Heart right ventricle (tissue), 16 donors: ENCODE data around the gene HTT. TPM values are rescaled to one million over a fixed set of nuclear protein-coding genes. Genes with fewer than 3 reads are reported as not detected.
"Not testable (repeated sequence)": the region's sequence is repeated elsewhere in the genome, so short reads cannot be mapped to it uniquely, and the experiment has no call there.

Source experiments
- ATAC-seq, 8 donors: fragments of 200-7000 bp; cut with Tn5 transposase; one replicate each; pipeline ENCODE4 v1.9.1; 2020; ENCODE audit warnings: mild to moderate bottlenecking in 8 of 8, moderate library complexity in 8 of 8, moderate number of reproducible peaks in 1 of 8
- DNase-seq, 2 donors: peaks; one replicate each; pipeline ENCODE4 v3.0.0-alpha.2; 2020
- H3K27ac ChIP-seq, 10 donors: fragments of 200-600 bp; sonication (generic) in 2 of 10; one replicate each; pipeline versions ENCODE4 v1.5.0 to v1.8.0; 2020 to 2022; ENCODE audit warnings: mild to moderate bottlenecking in 3 of 10
- H3K27me3 ChIP-seq, 7 donors: fragments of 200-600 bp; one replicate each; pipeline ENCODE4 v1.8.0; 2021 to 2022; ENCODE audit warnings: mild to moderate bottlenecking in 2 of 7
- H3K36me3 ChIP-seq, 9 donors: fragments of 200-600 bp; sonication (generic) in 1 of 9; one replicate each; pipeline versions ENCODE4 v1.5.0 to v1.8.0; 2020 to 2022; ENCODE audit warnings: mild to moderate bottlenecking in 2 of 9
- H3K4me1 ChIP-seq, 9 donors: fragments of 200-600 bp; sonication (generic) in 1 of 9; one replicate each; pipeline versions ENCODE4 v1.5.0 to v1.8.0; 2020 to 2022; ENCODE audit warnings: mild to moderate bottlenecking in 4 of 9
- H3K4me3 ChIP-seq, 10 donors: fragments of 200-600 bp; sonication (generic) in 2 of 10; one replicate each; pipeline versions ENCODE4 v1.5.0 to v1.8.0; 2020 to 2022; ENCODE audit warnings: mild to moderate bottlenecking in 7 of 10, moderate library complexity in 2 of 10
- H3K9me3 ChIP-seq, 11 donors: fragments of 200-600 bp in 10 of 11; sonication (generic) in 2 of 11; one replicate each; pipeline versions ENCODE4 v1.5.0 to v1.8.0; 2013 to 2022; ENCODE audit warnings: mild to moderate bottlenecking in 2 of 11, control low read depth in 1 of 11, moderate library complexity in 1 of 11
- WGBS, 2 donors: extraction: QIAGEN DNeasy Blood & Tissue Kit; methylation state at CpG; one replicate each; pipeline ENCODE4 v1.1.7; 2013; ENCODE audit warnings: inconsistent platforms in 1 of 2; 5-methylcytosine and 5-hydroxymethylcytosine counted together
- intact Hi-C, 10 donors: fragments of 100-400 bp; cut with DNase I; formaldehyde crosslinking; loops; one replicate each; pipeline versions ENCODE4 v1.11.1 to v1.14.2; 2022
- polyA plus RNA-seq, 2 donors: library from polyadenylated mRNA; stranded (reverse); fragments of 200-250 nt; gene quantifications; one replicate each; pipeline ENCODE4 v1.2.3, GENCODE V29; 2013
- total RNA-seq, 10 donors: library from RNA; stranded (reverse); fragmentation: NEBNext Ultra II Directional in 3 of 10; extraction: Animal tissue kit (Norgen Biotek cat#: 25700) in 3 of 10; gene quantifications; one replicate each; pipeline versions ENCODE4 v1.2.1 to v1.2.4, GENCODE V29; 2021 to 2023
- TF ChIP-seq, protein P1 (sequence below), 9 donors: fragments of 200-600 bp; sonication (generic) in 2 of 9; IDR thresholded peaks; one replicate each; pipeline versions ENCODE4 v1.5.0 to v1.8.0; 2021 to 2022; ENCODE audit warnings: antibody characterized with exemption in 9 of 9, mild to moderate bottlenecking in 5 of 9, moderate library complexity in 1 of 9
- donor health status: Arrhythmogenic right ventricular cardiomyopathy.
- donor health status: ischemic (EF 13 %, LVEDD 7.1; RV severe dilation, severe dysfunction).
- donor health status: healthy with polysubstance abuse.
- donor health status: DM: no; HTN: yes; CAD: no.
- donor health status: DM: no; HTN: no; CAD: no.
- donor health status: ischemic (EF 25% LVEDD 6.9; RV normal size, moderate dysfunction).
- donor health status: ischemic (EF 25% LVEDD 5.7; RV mildly dilated, moderate dysfunction).
- donor health status: healthy.
- donor health status: DM: yes; HTN: yes; CAD: no.
- donor health status: Ischemic cardiomyopathy.
- donor health status: ischemic (EF 35%, LVEDD 5.7; RV mildly dilated, moderate dysfunction).
- donor health status: nonischemic (EF 11% LVEDD 7.7; RV severe dilation, severe dysfunction).
- donor health status: DM: yes; HTN: yes; CAD: no.
- donor health status: PGD.
- donor health status: ischemic (EF 29% LVEDD 5.4; RV normal size, mild dysfunction).
- donor health status: nonischemic (EF 23%, LVEDD 6.1; RV moderate dilation, normal function).

The HTT gene
- total and polyA plus RNA-seq, 12 donors: 6.3 to 34.0 (median 24.1) TPM

DNA sequence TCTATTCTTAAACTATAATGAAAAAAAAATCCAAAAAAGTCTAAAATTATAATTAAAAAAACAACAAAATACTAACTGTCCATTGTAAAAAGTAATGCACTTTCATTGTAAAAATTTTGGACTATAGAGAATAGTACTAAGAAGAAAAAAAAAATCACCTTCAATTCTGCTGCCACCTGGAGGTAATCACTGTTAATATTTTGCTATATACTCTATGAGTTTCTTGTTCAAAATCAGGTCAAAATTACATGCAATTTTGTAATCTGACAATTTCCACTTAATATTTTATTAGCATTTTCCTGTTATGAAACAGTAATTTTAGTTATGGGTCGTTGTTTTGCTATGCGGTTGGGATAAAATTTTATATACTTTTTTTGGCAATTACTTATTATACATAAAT, 62.0 kb downstream of the HTT start:
- intact Hi-C loops: loop anchor here in 1 of 10 donors (1.0 kb wide), 1 partner anchor 30 kb away; no protein-coding TSS in a partner anchor
- TF ChIP-seq, protein P1, sequence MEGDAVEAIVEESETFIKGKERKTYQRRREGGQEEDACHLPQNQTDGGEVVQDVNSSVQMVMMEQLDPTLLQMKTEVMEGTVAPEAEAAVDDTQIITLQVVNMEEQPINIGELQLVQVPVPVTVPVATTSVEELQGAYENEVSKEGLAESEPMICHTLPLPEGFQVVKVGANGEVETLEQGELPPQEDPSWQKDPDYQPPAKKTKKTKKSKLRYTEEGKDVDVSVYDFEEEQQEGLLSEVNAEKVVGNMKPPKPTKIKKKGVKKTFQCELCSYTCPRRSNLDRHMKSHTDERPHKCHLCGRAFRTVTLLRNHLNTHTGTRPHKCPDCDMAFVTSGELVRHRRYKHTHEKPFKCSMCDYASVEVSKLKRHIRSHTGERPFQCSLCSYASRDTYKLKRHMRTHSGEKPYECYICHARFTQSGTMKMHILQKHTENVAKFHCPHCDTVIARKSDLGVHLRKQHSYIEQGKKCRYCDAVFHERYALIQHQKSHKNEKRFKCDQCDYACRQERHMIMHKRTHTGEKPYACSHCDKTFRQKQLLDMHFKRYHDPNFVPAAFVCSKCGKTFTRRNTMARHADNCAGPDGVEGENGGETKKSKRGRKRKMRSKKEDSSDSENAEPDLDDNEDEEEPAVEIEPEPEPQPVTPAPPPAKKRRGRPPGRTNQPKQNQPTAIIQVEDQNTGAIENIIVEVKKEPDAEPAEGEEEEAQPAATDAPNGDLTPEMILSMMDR (IDR thresholded peaks at IDR 0.05): peak in 8 of 9 donors; percentile 12 to 60 (median 42)
- ATAC-seq (no peak), DNase-seq (no peak)
- Histone ChIP-seq H3K4me3 (no peak overlapping the region), H3K4me1 (peaks cover 0 to 4% (median 0%) of the 10 kb centered on the region in 9 donors), H3K27me3 (no peaks in the 10 kb centered on the region), H3K9me3 (no peaks in the 10 kb centered on the region), H3K36me3 (peaks cover 0 to 100% (median 58%) of the 10 kb centered on the region in 9 donors), H3K27ac (no peak overlapping the region)
- WGBS, 2 donors: 94 to 98% methylated on average over 2 of the region's 2 CpGs

DNA sequence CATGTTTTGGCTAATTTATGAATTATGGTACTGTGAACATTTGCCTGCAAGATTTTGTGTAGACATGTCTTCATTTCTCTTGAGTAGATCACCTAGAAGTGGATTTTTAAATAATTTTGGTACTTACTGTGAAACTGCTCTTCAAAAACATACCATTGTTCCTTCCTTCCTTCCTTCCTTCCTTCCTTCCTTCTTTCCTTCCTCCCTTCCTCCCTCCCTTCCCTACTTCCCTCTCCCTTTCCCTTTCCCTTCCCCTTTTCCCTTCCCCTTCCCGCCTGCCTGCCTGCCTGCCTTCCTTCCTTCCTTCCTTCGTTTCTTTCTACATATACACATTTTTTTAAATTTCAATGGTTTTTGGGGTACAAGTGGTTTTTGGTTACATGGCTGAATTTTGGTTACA, 63.4 kb downstream of the HTT start:
- ATAC-seq (no peak), DNase-seq (no peak)
- WGBS, 2 donors: 77 to 83% methylated on average over 2 of the region's 2 CpGs
- H3K4me1 ChIP-seq: peaks cover 0 to 4% (median 0%) of the 10 kb centered on the region in 9 donors
- TF ChIP-seq, protein P1 (IDR thresholded peaks at IDR 0.05): no peak
- no peaks in the 10 kb centered on the region for H3K27me3 ChIP-seq
- intact Hi-C loops: no loop called here
- H3K9me3 ChIP-seq: no peaks in the 10 kb centered on the region
- no peak overlapping the region for H3K4me3 ChIP-seq
- H3K27ac ChIP-seq: no peak overlapping the region
- H3K36me3 ChIP-seq: peaks cover 0 to 100% (median 53%) of the 10 kb centered on the region in 9 donors

DNA sequence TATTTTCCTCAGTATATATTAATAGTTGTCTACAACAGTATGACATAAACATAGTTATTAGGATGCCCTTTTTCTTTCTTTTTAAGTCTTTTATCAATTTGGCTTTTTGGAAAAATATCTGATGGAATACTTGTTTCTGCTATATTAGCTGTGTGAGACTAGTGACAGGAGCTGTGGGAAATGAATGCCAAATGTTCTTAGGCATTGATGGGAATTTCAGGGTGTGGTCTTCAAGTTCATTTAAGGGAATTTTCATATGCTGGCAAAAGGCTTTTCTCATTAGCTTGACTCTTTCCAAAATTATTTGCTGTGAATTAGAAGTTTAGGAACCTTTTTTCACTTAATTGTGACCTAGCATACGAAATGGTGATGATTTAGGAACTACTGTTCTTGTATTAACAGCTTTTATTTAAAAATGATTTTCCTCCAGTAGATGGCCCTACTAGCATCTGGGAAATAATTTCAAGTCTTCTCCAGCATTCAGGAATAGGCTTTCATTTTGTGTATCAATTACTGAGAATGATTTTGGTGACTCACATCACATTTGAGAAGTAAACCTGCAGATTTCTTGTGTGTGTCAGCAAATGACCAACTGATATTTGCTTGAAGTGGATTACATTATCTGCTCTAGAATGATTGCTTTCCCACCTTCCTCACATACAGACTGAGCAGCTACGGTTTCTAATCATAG, 70.9 kb downstream of the HTT start:
- H3K4me3 ChIP-seq: no peak overlapping the region
- H3K9me3 ChIP-seq: no peaks in the 10 kb centered on the region
- DNase-seq (no peak), ATAC-seq (no peak)
- no peaks in the 10 kb centered on the region for H3K4me1 ChIP-seq
- TF ChIP-seq, protein P1 (IDR thresholded peaks at IDR 0.05): peak in 5 of 9 donors; percentile 19 to 35 (median 22)
- 87 to 91% methylated on average over 2 of the region's 2 CpGs for WGBS, 2 donors
- H3K27ac ChIP-seq: no peak overlapping the region
- H3K27me3 ChIP-seq: no peaks in the 10 kb centered on the region
- peaks cover 0 to 100% (median 62%) of the 10 kb centered on the region in 9 donors for H3K36me3 ChIP-seq
- intact Hi-C loops: no loop called here

DNA sequence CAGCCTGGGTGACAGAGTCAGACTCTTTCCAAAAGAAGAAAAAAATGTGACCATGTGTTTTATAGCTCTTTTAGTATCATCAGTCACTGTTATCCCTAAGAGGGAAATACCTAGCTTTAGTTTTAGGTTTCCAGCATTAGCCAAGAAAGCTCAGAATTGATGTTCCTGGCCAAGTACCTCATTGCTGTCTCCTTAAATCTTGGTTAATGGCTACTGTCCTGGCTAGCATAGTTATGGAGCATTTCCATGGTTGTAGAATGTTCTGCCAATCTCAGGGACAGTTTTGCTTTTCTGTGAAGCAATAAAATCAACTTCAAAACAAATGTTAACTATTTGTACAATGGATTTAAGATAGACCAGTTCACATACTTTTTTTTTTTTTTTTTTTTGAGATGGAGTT, 74.4 kb downstream of the HTT start:
- DNase-seq (no peak), ATAC-seq (no peak)
- Histone ChIP-seq H3K4me1 (no peaks in the 10 kb centered on the region), H3K4me3 (no peak overlapping the region), H3K27me3 (no peaks in the 10 kb centered on the region), H3K27ac (no peak overlapping the region), H3K36me3 (peaks cover 0 to 100% (median 62%) of the 10 kb centered on the region in 9 donors), H3K9me3 (no peaks in the 10 kb centered on the region)
- intact Hi-C loops: no loop called here
- TF ChIP-seq, protein P1 (IDR thresholded peaks at IDR 0.05): no peak

DNA sequence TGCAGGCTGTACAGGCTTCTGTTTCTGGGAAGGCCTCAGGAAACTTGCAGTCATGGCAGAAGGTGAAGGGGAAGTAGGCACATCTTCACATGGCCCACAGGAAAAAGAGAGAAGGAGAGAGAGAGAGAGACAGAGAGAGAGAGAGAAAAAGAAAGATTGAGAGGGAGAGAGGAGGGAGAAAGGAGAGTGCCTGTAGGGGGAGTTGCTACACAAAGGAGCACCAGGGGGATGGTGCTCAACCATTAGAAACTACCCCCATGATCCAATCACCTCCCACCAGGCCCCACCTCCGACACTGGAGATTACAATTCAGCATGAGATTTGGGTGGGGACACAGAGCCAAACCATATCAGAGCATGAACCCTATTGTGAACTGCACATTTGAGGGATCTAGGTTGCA, 76.8 kb downstream of the HTT start:
- DNase-seq, intact Hi-C loops, H3K27me3 ChIP-seq, H3K27ac ChIP-seq, H3K4me1 ChIP-seq, ATAC-seq, H3K9me3 ChIP-seq, H3K4me3 ChIP-seq: not testable (repeated sequence)
- WGBS, 2 donors: 57 to 75% methylated on average over 1 of the region's 1 CpG
- peaks cover 0 to 100% (median 60%) of the 10 kb centered on the region in 9 donors for H3K36me3 ChIP-seq
